NCI-H748 (cell line): ENCODE measurements around the gene UGT1A6.
"Not testable (repeated sequence)": the region's sequence is repeated elsewhere in the genome, so short reads cannot be mapped to it uniquely, and the experiment has no call there.

ENCODE experiments used
- DNase-seq: peaks from one replicate; lab custom pipeline; 2025; ENCODE audit not compliant: unreplicated experiment; lab: John Stamatoyannopoulos, UW

UGT1A6 gene

GRCh38 chr2:233714121-233714520, 21.4 kb downstream of the UGT1A6 start:
- no peak for DNase-seq

GRCh38 chr2:233718552-233718951, 25.9 kb downstream of the UGT1A6 start, which contains the start of gene UGT1A4:
UGT1A4 (plus strand) TSS chr2:233718736; CDS start chr2:233718821, 85 bp downstream.
- no peak for DNase-seq

GRCh38 chr2:233728723-233729301, 36.1 kb downstream of the UGT1A6 start, which contains the start of gene UGT1A3:
UGT1A3 (plus strand) TSS chr2:233729042; CDS start chr2:233729127, 85 bp downstream.
- DNase-seq, result no peak

- DNase-seq, result peak; percentile 41
Observed at GRCh38 chr2:233736868-233737653, 44.4 kb downstream of the UGT1A6 start.

- DNase-seq, result no peak
Observed at GRCh38 chr2:233740870-233741269, 48.2 kb downstream of the UGT1A6 start.

GRCh38 chr2:233743464-233744259, 51.0 kb downstream of the UGT1A6 start:
- no peak for DNase-seq

GRCh38 chr2:233745073-233745755, 52.5 kb downstream of the UGT1A6 start:
- DNase-seq, result no peak

- not testable (repeated sequence) for DNase-seq
Observed at GRCh38 chr2:233745838-233746237, 53.1 kb downstream of the UGT1A6 start.

GRCh38 chr2:233746475-233747282, 54.0 kb downstream of the UGT1A6 start:
- no peak for DNase-seq

GRCh38 chr2:233747283-233747544, 54.5 kb downstream of the UGT1A6 start:
- DNase-seq, result no peak

- DNase-seq, result not testable (repeated sequence)
Observed at GRCh38 chr2:233750689-233751088, 58.0 kb downstream of the UGT1A6 start.

- not testable (repeated sequence) for DNase-seq
Observed at GRCh38 chr2:233751212-233752009, 58.7 kb downstream of the UGT1A6 start.

- no peak for DNase-seq
Observed at GRCh38 chr2:233754872-233755611, 62.4 kb downstream of the UGT1A6 start.

GRCh38 chr2:233756429-233757081, 63.9 kb downstream of the UGT1A6 start:
- DNase-seq, result no peak

- DNase-seq, result no peak
Observed at GRCh38 chr2:233758141-233758540, 65.5 kb downstream of the UGT1A6 start.

- DNase-seq, result no peak
Observed at GRCh38 chr2:233758849-233759248, 66.2 kb downstream of the UGT1A6 start.

GRCh38 chr2:233760043-233760442, 67.4 kb downstream of the UGT1A6 start, which contains the start of gene UGT1A1:
UGT1A1 (plus strand) TSS chr2:233760270; CDS start chr2:233760288, 18 bp downstream.
- DNase-seq, result no peak

GRCh38 chr2:233761040-233761769, 68.5 kb downstream of the UGT1A6 start:
- no peak for DNase-seq
